K562 (cell line): ENCODE measurements around the gene VMP1. TPM values are rescaled to one million over a fixed set of nuclear protein-coding genes. Genes with fewer than 3 reads are reported as not detected.

Experiments
- CREB3 ChIP-seq: fragments of 450-650 bp; conservative IDR thresholded peaks from 2 replicates; pipeline ENCODE4 v1.6.1; 2016; ENCODE audit warnings: missing genetic modification characterization, low read depth, mild to moderate bottlenecking, missing compliant biosample characterization, moderate library complexity
- CUX1 ChIP-seq: fragments of 200-800 bp; sonication (Bioruptor generic); IDR thresholded peaks from 2 replicates; pipeline ENCODE4 v1.6.1; 2016; ENCODE audit warnings: missing genetic modification characterization, missing compliant biosample characterization
- ETV1 ChIP-seq: fragments of 450-650 bp; conservative IDR thresholded peaks from 2 replicates; pipeline ENCODE4 v1.6.1; 2016; ENCODE audit warnings: missing genetic modification characterization, control low read depth, low read depth, missing compliant biosample characterization
- KLF10 ChIP-seq: fragments of 250-450 bp; sonication (Bioruptor Pico); IDR thresholded peaks from 2 replicates; pipeline ENCODE4 v1.6.1; 2021; ENCODE audit warnings: matching md5 sums
- MCM7 ChIP-seq, 2 experiments: fragments of 450-650 bp; IDR thresholded peaks; 2 replicates each; pipeline ENCODE4 v1.6.1; 2016 to 2018
- SETDB1 ChIP-seq: IDR thresholded peaks from one replicate; pipeline ENCODE4 v1.6.1; 2012; ENCODE audit warnings: low read length, control low read depth, inconsistent platforms
- SRSF9 ChIP-seq: fragments of 200-400 bp; formaldehyde crosslinking; IDR thresholded peaks from 2 replicates; pipeline ENCODE4 v1.6.1; 2017; ENCODE audit warnings: low read depth, low read length, borderline replicate concordance
- STAG1 ChIP-seq: sonication (generic); formaldehyde crosslinking; IDR thresholded peaks from 2 replicates; pipeline ENCODE4 v1.5.0; 2020; ENCODE audit warnings: missing genetic modification reagents, borderline replicate concordance
- ZBTB49 ChIP-seq: sonication (generic); formaldehyde crosslinking; IDR thresholded peaks from 2 replicates; pipeline ENCODE4 v1.8.0; 2022; ENCODE audit warnings: missing genetic modification reagents, mild to moderate bottlenecking, borderline replicate concordance
- ZMIZ1 ChIP-seq, 2 experiments: fragments of 150-350 bp in 1 of 2; IDR thresholded peaks; 2 replicates each; pipeline ENCODE4 v1.6.1; 2012 to 2016; ENCODE audit warnings: low read depth in 2 of 2, low read length in 2 of 2, mild to moderate bottlenecking in 1 of 2, moderate library complexity in 1 of 2
- ZNF23 ChIP-seq: fragments of 250-450 bp; sonication (Bioruptor Pico); IDR thresholded peaks from 2 replicates; pipeline ENCODE4 v1.4.0; 2020; ENCODE audit warnings: mild to moderate bottlenecking
- ZNF707 ChIP-seq: fragments of 250-450 bp; sonication (Bioruptor Pico); conservative IDR thresholded peaks from 2 replicates; pipeline ENCODE4 v1.8.0; 2022; ENCODE audit warnings: inconsistent platforms, mild to moderate bottlenecking, moderate library complexity
- polyA plus RNA-seq, 8 experiments: library from polyadenylated mRNA; depleted of rRNA in 4 of 8; stranded (reverse) in 5 of 8; unstranded in 3 of 8; fragments of >200 nt; fragmentation: Nextera tagmentation in 2 of 8; fragmentation: Illumina TruSeq in 1 of 8; extraction: Ambion mirVana in 2 of 8; extraction: Trizol in 1 of 8; gene quantifications; 2 replicates each; pipeline versions ENCODE4 v1.2.1 to v1.2.3, GENCODE V29; 2011 to 2014; ENCODE audit warnings: inconsistent platforms in 1 of 8, missing spikeins in 1 of 8
- total RNA-seq, 7 experiments: library from RNA; depleted of rRNA in 6 of 7; stranded (reverse); fragments of >200 nt in 6 of 7; fragmentation: Illumina TruSeq in 2 of 7; extraction: Trizol in 2 of 7; gene quantifications; 2 replicates each; pipeline versions ENCODE4 v1.2.1 to v1.2.3, GENCODE V29; 2011 to 2021; ENCODE audit warnings: low replicate concordance in 1 of 7

Gene VMP1
- total and polyA plus RNA-seq, 9 of the 15 experiments (the other 6 are each of a cell fraction or from before 2014, with no cell fraction given): 123 to 304 (median 151) TPM

- TF ChIP-seq CUX1 (CRISPR knock-in tag) (0 out of 2 replicates have a peak, but pooled peaks have one; percentile 63), ZNF23 (CRISPR knock-in tag) (no peak), ZMIZ1 (IDR thresholded peaks at IDR 0.05; ENCODE audit: low read depth in 2 of 2, low read length in 2 of 2) (no peak), CREB3 (no peak), ETV1 (tag) (no peak), SRSF9 (no peak), ZNF707 (no peak), STAG1 (CRISPR knock-in tag) (no peak), MCM7 (IDR thresholded peaks at IDR 0.05) (no peak), KLF10 (no peak), SETDB1 (no peak), ZBTB49 (CRISPR knock-in tag) (no peak)
Measured at GRCh38 chr17:59839651-59840328, 132.3 kb downstream of the VMP1 start (continued).
